ENCODE measurements around the gene ABHD4. TPM values are rescaled to one million over a fixed set of nuclear protein-coding genes. Genes with fewer than 3 reads are reported as not detected.
"Not testable (repeated sequence)": the region's sequence is repeated elsewhere in the genome, so short reads cannot be mapped to it uniquely, and the experiment has no call there.

Gene ABHD4
- polyA plus RNA-seq, 1 donor = 13.3 TPM

- DNase-seq (ENCODE audit: low read depth) = no peak
Measured at GRCh38 chr14:22561661-22562579, 36.2 kb upstream of the ABHD4 start.

DNA sequence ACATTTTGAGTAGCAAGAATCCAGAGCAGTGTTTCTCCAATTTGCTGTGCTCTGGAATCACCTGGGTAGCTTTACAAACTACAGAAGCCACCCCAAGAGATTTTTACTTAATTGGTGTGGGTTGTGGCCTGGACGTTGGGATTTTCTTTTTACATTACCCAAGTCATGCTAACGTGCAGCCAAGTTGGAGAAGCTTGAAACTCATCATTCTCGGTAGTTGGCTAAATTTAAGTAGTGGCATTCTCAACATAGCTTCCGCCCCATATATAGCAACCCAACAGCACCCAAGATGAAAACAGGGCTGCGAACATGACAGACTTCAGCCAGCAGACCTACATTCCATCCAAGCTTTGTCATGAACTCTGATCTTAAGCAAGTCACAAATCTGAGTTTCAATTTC lies 34.1 kb upstream of the ABHD4 start:
- no peak for DNase-seq (ENCODE audit: low read depth)

GRCh38 chr14:22564463-22564862 lies 33.6 kb upstream of the ABHD4 start:
- no peak for DNase-seq (ENCODE audit: low read depth)

GRCh38 chr14:22565391-22565945 lies 32.6 kb upstream of the ABHD4 start:
- DNase-seq (ENCODE audit: low read depth) = no peak

DNA sequence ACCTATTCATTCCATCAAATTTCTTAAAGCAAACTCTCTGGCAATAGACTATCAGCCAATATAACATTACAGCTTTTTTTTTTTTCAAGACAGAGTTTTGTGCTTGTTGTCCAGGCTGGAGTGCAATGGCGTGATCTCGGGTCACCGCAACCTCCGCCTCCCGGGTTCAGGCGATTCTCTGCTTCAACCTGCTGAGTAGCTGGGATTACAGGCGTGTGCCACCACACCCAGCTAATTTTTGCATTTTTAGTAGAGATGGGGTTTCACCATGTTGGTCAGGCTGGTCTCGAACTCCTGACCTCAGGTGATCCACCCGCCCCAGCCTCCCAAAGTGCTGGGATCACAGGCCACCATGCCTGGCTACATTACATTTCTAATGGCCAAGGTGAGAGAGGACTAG lies 31.8 kb upstream of the ABHD4 start:
- DNase-seq (ENCODE audit: low read depth) = not testable (repeated sequence)

- no peak for DNase-seq (ENCODE audit: low read depth)
Measured at GRCh38 chr14:22566845-22567244, 31.3 kb upstream of the ABHD4 start.

- DNase-seq (ENCODE audit: low read depth) = no peak
Measured at GRCh38 chr14:22567437-22567836, 30.7 kb upstream of the ABHD4 start.

DNA sequence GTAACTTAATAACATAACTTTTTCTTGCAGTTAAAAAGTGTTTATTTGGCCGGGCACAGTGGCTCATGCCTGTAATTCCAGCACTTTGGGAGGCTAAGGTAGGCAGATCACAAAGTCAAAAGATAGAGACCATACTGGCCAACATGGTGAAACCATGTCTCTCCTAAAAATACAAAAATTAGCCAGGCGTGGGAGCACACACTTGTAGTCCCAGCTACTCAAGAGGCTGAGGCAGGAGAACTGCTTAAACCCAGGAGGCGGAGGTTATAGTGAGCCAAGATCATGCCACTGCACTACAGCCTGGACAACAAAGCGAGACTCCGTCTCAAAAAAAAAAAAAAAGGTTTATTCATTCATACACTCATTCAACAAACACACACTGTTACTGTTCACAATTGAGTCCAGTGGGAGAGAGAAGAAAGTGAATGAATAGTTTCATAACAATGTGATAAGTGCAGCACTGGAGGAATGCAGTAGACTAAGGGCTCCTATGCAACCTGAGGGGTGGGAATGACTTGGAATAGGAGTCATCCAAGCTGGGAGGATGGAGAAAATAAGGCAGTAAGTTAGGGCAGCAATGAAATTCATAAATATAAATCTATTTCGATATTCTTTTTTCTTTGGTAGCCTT lies 28.9 kb upstream of the ABHD4 start:
- DNase-seq (ENCODE audit: low read depth) = no peak

DNA sequence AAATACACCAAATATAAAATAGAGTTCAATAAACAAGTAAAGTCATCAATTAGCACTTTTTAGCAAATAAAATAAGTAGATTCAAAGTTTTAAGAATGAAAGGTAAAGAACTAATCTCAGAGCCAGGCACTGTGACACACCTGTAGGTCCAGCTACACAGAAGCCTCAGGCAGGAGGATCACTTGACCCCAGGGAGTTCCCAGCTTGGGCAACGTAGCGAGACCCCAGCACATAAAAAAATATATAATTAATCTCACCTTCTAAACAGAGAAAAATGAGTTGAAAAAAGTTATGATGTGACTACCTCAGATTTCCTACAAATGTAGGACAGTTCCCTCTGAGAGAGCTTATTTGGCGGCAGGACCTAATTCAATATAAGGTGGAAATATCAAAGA lies 28.4 kb upstream of the ABHD4 start:
- no peak for DNase-seq (ENCODE audit: low read depth)

DNA sequence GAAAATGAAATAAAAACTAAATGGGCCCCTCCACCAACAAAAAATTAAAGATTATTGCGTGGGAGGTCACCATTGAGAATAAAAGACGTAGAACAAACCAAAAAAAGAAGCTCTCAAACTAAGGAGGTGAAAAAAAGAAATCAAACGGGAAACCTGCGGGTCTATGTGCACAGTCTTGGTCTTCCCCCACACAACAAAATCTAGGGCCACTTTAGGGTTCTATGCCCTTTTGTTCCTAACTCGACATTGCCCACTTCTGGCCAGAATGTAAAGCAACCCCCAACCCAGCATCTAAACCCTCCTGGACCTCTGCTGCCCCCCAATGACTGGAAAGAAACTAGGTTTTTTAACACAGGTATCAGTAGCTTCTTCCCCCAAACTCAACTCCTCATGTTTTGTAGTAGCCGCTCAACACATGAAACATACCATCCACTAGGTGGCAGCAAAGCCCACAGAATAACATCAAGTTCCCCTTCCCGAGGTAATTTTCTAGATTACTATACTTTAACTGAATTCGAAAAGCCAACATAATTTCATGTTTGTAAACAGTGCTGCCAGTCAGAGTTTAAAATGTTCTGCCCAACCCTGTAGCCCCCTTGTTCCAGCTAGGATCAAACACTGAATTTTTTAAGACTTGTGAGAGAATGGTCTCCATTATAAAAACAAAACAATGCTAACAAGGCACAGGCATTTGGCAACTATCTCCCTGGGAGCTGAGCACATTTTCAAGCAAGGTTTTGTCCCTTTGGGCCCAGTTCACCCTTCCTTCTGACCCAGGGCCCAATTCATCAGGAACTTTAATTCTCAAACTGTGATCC lies 27.8 kb upstream of the ABHD4 start:
- peak; percentile 64 for DNase-seq (ENCODE audit: low read depth)

- DNase-seq (ENCODE audit: low read depth) = no peak
Measured at GRCh38 chr14:22572562-22573058, 25.5 kb upstream of the ABHD4 start.

DNA sequence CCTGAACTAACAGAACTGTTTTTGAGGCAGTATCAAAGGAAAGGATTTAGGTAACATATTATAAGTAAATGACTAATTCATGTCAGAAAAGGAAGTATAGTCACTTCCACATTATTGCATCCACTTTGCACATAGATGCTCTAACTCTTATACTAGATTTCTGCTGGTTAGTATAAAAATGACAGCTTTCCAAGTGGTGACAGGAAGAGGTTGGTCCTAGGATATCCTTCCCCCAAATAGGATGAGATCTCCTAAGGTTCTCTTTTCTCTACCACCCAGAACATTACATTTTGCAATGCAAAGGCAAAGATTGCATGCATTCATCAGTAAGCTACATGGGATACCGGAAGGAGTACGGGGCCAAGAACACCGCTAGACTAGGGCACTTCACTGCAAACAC lies 24.3 kb upstream of the ABHD4 start:
- DNase-seq (ENCODE audit: low read depth) = no peak

DNA sequence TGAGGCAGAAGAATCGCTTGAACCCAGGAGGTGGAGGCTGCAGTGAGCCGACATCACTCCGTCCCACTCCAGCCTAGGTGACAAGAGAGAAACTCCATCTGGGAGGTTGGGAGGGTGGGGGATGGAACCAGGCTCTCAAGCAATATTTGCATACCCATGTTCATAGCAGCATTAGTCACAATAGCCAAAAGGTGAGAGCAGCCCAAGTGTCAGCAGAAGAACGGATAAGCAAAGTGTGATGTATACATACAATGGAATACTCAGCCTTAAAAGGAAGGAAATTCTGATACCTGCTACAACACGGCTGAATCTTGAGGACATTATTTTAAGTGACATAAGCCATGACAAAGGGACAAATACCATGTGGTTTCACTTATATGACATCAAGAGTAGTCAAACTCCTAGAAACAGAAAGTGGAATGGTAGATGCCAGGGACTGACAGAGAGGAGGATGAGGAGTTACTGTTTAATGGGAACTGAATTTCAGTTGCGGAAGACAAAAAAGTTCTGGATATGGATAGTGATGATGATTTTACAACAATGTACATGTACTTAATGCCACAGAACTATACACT lies 20.7 kb upstream of the ABHD4 start:
- DNase-seq (ENCODE audit: low read depth) = no peak

GRCh38 chr14:22579236-22579635 lies 18.9 kb upstream of the ABHD4 start:
- no peak for DNase-seq (ENCODE audit: low read depth)

DNA sequence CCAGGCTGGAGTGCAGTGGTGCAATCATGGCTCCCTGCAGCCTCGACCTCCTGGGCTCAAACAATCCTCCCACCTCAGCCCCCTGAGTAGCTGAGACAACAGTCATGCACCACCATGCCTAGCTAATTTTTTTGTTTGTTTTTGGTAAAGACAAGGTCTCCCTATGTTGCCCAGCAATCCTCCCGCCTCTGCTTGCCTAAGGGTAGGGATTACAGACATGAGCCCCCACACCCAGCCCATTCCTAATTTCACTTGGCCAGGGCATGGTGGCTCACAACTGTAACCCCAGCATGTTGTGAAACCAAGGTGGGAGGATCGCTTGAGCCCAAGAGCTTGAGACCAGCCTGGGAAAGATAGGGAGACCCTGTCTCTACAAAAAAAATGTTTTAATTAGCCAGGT lies 18.2 kb upstream of the ABHD4 start:
- DNase-seq (ENCODE audit: low read depth) = no peak

GRCh38 chr14:22580625-22581024 lies 17.5 kb upstream of the ABHD4 start:
- DNase-seq (ENCODE audit: low read depth) = no peak

DNA sequence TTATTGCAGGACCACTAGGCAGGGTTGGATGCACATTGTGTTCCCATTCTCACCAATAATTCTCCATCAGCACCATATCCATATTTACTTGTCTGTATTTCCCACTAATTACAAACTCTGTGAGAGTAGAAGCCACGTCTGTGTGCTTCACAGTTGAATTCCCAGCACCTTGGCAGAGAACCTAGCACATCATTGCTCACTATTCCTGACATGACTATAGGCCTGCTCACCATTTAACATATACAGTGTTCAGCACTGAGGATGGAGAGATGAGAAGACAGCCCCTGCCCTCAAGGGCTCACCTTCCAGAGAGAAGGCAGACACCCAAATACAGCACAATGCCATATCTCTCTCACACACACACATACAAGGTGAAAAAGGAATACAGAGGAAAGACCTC lies 14.1 kb upstream of the ABHD4 start:
- DNase-seq (ENCODE audit: low read depth) = no peak

GRCh38 chr14:22587247-22587646 lies 10.9 kb upstream of the ABHD4 start:
- DNase-seq (ENCODE audit: low read depth) = no peak

GRCh38 chr14:22587677-22588422 lies 10.2 kb upstream of the ABHD4 start:
- DNase-seq (ENCODE audit: low read depth) = not testable (repeated sequence)

- no peak for DNase-seq (ENCODE audit: low read depth)
Measured at GRCh38 chr14:22588526-22589095, 9.5 kb upstream of the ABHD4 start.

Measured in forelimb muscle (tissue), 1 donor.